ENCODE data around the gene DHDH.
"Not testable (repeated sequence)": the region's sequence is repeated elsewhere in the genome, so short reads cannot be mapped to it uniquely, and the experiment has no call there.

DHDH gene

DNA sequence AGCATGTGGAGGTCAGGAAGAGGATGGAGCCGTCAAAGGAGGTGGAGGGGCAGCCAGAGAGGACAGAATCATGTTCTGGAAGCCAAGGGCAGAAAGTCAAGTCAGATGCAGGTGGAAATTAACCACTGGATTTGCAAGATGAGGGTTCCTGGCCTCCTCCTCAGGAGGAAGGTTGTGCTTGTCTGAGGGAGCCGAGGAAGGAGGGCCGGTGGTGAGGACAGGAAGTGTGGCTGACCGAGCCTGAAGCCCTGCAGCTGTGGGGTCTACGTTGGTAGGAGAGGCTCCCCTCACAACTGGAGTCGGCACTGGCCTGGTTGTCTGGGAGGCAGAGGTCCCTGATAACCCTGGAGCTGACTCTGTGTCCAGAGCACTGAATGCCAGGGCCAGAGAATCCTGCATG is 15.4 kb upstream of the DHDH start:
- DNase-seq = no peak

DNA sequence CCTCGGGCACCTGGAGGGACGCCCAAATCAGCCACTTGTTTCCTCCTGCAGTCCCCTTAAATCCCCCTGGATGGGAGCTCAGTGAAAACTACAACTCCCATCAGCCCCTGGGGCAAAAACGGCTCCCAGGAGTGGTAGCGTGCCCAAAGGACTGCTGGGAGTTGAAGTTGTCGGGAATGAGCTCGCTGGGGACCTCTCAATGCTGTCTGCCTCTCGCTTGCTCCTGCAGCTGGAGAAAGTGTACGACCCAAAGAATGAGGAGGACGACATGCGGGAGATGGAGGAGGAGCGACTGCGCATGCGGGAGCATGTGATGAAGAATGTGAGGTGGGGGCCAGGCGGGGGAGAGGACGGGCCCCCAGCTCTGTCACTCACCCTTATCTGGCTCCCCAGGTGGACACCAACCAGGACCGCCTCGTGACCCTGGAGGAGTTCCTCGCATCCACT is 14.7 kb upstream of the DHDH start:
- no peak for DNase-seq

DNA sequence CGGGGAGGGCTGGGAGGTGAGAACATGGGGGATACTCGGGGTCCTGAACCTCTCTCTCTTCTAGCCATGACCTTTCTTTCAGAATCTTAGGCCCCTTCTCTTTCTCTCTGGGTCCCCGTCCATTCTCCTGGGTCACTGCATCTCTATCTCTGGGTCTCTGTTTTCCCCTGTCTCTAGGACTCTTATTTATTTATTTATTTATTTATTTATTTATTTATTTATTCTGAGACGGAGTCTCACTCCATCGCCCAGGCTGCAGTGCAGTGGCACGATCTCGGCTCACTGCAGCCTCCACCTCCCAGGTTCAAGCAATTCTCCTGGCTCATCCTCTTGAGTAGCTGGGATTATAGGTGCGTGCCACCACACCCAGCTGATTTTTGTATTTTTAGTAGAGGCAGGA is 14.2 kb upstream of the DHDH start:
- DNase-seq = not testable (repeated sequence)

DNA sequence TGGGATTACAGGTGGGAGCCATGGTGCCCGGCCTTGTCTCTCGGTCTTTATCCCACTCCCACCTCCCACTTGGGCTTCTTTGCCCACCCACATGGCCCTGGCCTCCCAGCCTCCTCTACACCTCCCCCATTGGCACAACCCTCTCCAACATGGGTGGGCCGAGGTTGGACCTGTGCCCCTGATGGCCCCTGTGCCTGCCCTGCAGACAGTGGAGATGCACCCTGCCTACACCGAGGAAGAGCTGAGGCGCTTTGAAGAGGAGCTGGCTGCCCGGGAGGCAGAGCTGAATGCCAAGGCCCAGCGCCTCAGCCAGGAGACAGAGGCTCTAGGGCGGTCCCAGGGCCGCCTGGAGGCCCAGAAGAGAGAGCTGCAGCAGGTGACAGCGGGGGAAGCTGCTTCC is 12.6 kb upstream of the DHDH start:
- no peak for DNase-seq

DNA sequence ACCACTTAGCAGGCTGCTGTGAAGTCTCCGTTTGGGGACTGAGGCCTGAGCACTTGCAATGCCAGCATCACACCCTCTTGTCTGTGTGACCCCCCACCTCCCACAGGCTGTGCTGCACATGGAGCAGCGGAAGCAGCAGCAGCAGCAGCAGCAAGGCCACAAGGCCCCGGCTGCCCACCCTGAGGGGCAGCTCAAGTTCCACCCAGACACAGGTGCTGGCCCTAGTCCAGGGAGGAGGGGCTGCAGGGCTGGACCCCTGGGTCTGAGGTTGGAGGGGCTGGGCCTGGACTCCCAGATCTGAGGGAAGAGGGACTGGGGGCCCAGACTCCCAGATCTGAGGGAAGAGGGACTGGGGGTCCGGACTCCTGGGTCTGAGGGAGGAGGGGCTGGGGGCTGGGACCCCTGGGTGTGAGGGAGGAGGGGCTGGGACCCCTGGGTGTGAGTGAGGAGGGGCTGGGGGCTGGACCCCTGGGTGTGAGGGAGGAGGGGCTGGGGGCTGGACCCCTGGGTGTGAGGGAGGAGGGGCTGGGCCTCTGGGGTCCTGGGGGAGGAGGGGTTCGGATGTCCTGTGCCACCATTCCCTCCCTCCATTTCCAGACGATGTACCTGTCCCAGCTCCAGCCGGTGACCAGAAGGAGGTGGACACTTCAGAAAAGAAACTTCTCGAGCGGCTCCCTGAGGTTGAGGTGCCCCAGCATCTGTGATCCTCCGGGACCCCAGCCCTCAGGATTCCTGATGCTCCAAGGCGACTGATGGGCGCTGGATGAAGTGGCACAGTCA is 11.6 kb upstream of the DHDH start:
- no peak for DNase-seq

DNA sequence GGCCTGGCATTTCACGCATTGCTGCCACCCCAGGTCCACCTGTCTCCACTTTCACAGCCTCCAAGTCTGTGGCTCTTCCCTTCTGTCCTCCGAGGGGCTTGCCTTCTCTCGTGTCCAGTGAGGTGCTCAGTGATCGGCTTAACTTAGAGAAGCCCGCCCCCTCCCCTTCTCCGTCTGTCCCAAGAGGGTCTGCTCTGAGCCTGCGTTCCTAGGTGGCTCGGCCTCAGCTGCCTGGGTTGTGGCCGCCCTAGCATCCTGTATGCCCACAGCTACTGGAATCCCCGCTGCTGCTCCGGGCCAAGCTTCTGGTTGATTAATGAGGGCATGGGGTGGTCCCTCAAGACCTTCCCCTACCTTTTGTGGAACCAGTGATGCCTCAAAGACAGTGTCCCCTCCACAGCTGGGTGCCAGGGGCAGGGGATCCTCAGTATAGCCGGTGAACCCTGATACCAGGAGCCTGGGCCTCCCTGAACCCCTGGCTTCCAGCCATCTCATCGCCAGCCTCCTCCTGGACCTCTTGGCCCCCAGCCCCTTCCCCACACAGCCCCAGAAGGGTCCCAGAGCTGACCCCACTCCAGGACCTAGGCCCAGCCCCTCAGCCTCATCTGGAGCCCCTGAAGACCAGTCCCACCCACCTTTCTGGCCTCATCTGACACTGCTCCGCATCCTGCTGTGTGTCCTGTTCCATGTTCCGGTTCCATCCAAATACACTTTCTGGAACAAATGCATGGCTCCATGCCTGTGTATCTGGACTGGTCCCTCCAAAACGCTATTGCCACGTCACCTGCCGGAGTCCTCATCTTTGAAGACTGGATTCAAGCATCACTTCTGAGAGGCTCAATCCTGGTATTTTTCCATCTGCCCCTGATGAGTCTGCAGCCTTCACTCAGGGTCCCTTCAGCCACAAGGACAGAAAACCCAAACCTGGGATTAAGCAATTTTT is 10.7 kb upstream of the DHDH start:
- DNase-seq = no peak

DNA sequence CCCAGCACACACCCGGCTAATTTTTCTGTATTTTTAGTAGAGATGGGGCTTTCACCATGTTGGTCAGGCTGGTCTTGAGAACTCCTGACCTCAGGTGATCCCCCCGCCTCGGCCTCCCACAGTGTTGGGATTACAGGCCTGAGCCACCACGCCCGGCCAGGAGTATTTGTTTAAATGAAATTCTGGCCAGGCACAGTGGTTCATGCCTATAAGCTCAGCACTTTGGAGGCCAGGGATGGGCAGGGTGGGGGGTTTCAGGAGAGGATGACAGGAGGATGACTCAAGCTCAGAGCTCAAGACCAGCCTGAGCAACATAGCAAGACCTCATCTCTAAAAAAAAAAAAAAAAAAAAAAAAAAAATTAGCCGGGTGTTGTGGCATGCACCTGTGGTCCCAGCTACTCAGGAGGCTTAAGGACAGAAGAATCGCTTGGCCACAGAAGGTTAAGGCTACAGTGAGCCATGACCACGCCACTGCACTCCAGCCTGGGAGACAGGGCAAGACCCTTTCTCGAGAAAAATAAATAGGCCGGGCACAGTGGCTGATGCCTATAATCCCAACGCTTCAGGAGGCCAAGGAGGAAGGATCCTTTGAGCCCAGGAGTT is 8.2 kb upstream of the DHDH start:
- DNase-seq = no peak

DNA sequence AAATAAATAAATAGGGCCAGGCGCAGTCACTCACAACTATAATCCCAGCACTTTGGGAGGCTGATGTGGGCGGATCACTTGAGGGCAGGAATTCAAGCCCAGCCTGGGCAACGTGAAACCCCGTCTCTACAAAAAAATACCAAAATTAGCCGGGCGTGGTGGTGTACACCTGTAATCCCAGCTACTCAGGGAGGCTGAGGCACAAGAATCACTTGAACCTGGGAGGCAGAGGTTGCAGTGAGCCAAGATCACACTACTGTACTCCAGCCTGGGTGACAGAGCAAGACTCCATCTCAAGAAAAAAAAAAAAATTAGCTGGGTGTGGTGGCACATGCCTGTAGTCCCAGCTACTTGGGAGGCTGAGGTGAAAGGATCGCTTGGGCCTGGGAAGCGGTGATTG is 7.6 kb upstream of the DHDH start:
- DNase-seq = not testable (repeated sequence)

DNA sequence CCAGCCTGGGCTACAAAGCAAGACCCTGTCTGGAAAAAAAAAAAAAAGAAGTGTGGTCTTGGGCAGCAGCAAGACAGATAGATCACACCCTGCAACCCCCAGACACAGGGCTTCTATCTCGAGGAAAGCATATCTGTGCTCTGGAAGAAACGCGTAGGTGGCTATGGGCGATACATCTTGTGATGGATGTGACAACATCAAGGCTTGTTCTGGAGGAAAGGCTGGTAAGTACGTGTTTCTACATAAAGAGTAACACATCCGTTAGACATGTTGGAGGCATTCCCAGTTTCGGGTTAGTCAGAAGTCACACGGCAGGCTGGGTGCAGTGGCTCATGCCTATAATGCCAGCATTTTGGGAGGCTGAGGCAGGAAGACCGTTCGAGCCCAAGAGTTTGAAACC is 6.6 kb upstream of the DHDH start:
- DNase-seq = no peak

DNA sequence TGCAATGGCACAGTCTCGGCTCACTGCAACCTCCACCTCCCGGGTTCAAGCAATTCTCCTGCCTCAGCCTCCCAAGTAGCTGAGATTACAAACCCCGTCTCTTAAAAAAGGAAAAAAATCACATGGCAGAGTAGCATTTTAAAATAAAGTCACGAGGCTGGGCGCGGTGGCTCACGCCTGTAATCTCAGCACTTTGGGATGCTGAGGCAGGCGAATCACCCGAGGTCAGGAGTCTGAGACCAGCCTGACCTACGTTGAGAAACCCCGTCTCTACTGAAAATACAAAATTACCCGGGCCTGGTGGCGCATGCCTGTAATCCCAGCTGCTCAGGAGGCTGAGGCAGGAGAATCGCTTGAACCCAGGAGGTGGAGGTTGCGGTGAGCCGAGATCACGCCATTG is 5.8 kb upstream of the DHDH start:
- not testable (repeated sequence) for DNase-seq

DNA sequence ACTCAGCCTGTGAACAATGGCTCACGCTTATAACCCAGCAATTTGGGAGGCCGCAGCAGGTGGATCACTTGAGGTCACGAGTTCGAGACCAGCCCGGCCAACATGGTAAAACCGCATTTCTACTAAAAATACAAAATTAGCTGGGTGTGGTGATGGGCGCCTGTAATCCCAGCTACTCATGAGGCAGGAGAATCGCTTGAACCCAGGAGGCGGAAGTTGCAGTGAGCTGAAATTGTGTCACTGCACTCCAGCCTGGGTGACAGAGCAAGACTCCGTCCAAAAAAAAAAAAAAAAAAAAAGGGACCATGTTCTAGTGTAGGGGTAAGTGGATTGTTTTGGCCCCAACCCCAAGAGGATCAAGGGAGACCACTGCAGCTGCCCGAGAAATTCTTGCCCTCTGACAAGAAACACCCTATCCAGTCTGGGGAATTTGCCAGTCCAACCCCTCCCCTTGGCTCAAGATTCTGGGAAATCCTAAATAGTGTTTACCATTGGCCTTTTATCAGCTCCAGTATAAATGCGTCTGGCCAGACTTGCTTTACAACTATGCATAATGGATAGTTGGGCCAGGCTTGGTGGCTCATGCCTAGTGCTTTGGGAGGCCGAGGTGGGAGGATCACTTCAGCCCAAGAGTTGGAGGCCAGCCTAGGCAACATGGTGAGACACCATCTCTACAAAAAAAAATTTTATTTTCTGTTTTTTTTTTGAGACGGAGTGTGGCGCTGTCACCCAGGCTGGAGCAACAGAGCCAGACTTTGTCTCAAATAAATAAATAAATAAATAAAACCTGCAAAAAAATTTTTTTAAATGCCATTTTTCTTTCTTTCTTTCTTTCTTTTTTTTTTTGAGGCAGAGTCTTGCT is 5.1 kb upstream of the DHDH start:
- DNase-seq = no peak

DNA sequence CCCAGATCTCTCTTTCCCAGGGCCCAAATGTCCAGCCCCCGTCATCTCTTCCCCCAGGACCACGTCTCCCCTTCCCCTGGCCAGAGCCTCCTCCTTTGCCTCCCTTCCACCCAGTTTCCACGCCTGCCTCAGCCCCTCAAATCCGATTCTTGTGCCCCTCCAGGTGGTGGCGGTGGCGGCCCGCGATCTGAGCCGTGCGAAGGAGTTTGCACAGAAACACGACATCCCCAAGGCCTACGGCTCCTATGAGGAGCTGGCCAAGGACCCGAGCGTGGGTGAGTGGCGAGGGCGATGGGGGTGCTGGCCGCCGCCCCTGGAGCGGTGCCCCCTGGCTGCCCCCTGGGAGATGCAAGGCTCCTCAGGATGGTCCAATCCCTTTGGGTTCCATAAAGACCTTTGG is 1.3 kb downstream of the DHDH start:
- no peak for DNase-seq

DNA sequence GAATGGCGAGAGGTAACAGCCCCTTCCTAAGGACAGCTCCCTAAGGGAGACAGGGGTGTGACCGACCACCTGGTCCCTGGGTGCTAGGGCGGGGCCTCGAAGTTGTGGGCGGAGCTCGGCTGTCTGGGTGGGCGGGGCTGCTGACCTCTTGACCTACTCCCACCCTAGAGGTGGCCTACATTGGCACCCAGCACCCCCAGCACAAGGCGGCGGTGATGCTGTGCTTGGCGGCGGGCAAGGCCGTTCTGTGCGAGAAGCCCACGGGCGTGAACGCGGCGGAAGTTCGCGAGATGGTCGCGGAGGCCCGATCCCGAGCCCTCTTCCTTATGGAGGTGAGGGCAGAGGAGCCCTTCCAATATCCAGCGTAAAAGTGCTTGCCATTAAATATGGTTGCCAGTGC is 2.4 kb downstream of the DHDH start:
- DNase-seq = no peak

DNA sequence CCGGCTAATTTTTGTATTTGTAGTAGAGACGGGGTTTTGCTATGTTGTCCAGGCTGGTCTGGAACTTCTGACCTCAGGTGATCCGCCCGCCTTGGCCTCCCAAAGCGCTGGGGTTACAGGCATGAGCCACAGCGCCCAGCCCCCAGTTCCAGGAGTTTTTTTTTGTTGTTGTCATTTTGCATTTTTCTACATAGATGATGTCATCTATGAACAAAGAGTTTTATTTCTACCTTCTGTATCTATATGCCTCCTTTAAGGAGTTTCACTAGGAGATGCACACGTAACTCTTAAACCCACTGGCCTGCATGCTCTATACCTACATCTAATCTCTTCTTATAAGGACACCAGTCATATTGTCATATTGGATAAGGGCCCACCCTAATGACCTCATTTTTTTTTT is 4.8 kb downstream of the DHDH start:
- DNase-seq = no peak

DNA sequence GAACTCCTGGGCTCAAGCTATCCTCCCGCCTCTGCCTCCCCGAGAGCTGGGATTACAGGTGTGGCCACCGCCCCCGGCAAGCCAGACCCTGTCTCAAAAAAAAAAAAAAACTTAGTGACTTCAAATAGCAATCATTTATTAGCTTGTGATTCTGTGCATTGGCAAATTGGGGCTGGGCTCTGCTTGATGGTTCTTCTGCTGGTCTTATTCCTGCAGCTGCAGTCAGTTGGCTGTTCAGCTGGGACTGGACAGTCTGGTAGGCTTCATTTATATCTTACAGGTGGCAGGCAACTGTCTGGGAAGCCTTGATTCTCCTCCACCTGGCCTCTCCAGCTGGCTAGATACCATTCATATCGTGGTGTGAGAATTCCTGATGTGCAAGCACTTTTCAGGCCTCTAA is 7.4 kb downstream of the DHDH start:
- no peak for DNase-seq

DNA sequence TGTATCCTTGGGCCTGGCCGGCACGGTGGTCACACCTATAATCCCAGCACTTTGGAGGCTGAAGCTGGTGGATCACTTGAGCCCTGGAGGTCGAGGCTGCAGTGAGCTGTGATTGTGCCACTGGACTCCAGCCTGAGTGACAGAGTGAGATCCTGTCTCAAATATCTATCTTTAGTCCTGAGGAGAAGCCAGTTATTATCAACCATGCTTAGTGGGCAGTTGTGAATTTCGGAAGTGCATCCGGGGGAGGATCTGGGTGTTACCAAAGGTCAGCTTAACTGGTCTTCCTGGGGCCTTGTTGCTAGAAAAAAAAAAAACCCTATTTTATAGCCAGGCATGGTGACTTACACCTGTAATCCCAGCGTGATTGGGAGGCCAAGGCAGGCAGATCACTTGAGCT is 9.6 kb downstream of the DHDH start:
- no peak for DNase-seq

DNA sequence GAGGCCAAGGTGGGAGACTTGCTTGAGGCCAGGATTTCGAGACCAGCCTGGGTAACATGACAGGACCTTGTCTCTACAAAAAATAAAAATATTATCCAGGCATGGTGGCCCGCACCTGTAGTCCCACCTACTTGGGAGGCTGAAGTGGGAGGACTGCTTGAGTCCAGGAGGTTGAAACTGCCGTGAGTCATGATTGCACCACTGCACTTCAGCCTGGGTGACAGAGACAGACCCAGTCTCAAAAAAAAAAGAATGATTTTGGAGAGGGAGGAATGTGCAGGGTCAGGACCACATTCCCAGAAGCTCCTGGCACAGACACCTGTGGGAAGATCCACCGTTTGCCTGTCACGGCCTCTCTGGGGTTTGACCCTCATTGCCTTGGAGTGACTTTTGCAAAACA is 11.9 kb downstream of the DHDH start:
- DNase-seq = no peak

DNA sequence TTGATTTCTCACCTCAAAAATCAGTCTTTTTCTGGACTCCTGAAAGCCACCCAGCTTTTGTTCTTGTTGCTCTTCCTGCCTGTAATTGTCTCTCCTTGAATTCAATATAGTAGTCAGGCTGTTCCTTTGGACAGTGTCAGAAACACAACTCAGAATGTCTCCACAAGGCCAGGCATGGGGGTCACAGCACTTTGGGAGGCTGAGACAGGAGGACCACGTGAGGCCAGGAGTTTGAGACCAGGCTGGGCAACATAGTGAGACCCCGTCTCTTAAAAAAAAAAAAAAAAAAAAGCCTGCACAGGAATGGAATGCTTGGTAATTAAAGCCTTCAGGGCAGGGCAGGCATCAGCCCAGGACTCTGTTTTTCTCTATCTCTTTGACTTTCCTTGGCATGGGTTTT is 12.3 kb downstream of the DHDH start:
- no peak for DNase-seq

DNA sequence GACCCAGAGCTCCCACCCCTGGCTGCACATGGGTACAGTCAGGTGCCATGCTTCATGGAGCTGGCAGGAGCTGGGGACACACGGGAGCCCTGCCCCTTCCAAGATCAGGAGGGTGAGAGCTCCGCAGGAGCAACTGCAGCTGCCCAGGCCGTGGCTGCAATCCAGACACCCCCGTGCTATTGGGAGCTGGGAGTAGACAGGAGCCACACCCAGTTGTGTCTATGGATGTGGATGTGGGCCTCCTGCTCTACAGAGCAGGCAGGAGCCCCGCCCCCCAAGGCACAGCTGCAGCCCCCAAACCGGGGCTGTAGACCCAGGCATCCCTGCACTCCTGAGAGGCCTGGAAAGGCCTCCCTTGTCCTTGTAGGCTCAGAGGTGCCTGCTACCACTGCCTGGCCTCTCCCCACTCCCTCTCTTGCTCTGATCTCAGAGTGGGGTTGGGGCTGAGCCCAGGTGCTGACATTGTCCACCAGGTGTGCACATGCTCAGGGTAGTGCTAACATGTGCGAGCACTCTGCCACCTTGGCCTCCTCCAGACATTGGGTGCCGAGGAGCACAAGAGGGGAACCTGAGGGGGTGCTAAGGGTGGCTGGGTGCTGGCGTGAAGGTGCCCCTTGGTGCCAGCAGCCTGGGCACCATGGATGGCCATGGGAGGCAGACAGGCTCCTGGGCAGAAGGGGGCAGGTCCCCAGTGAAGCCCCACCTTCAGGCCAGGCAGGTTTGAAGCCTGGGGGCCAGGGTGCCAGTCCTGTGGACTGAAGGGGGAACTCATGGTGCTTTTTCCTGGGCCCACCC is 13.2 kb downstream of the DHDH start:
- no peak for DNase-seq

DNA sequence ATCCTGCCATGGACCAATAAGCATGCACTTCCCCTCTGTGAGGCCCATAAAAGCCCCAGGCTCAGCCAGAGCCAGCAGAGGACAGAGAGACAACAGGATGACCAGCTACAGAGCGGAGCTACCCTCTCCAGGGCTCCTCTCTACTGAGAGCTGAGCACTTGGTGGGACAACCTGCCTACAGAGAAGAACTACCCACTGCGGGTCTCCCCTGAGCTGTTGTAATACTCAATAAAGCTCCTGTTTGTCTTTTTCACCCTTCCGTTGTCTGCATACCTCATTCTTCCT is 13.7 kb downstream of the DHDH start:
- no peak for DNase-seq

DNA sequence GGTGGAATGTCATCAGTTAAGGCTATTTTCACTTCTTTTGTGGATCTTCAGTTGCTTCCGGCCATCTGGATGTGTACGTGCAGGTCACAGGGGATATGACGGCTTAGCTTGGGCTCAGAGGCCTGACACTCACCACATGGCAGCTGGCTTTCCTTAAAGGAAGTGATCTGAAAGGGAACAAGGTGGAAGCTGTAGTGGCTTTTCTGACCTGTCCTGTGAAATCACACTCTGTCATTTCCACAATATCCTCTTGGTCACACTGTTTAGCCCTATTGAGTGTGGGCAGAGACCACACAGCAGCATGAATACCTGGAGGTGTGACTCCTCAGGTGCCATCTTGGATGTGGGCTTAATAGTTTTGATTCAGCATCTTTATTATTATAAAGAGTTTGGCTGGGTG is 16.7 kb downstream of the DHDH start:
- DNase-seq = no peak

DNA sequence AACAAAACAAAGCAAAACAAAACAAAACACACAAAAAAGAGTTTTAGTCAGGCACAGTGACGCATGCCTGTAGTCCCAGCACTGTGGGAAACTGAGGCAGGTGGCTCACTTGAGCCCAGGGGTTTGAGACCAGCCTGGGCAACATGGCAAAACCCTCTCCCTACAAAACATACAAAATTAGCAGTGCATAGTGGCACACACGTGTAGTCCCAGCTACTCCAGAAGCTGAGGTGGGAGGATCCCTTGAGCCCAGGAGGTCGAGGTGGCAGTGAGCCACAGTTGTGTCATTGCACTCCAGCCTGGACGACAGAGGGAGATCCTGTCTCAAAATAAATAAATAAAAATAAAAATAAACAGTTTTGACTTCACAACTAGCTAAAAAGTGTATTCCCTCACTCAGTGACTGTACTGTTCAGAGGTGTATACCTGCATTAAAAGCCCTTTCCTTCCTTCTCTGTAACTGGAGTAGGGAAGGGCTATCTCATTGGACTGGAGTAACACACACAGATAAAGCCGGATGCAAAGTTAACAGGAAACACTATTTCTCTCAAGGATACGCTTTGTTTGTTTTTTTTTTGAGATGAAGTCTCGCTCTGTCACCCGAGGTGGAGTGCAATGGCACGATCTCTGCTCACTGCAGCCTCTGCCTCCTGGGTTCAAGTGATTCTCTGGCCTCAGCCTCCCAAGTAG is 17.5 kb downstream of the DHDH start:
- no peak for DNase-seq
